ENCODE measurements around the gene TRMT2A. TPM values are rescaled to one million over a fixed set of nuclear protein-coding genes. Genes with fewer than 3 reads are reported as not detected.

TRMT2A gene
- total RNA-seq, 1 experiment from 2014 or later: 68.1 TPM

GRCh38 chr22:20090730-20091240 lies 26.2 kb downstream of the TRMT2A start:
- TF ChIP-seq, protein P1, sequence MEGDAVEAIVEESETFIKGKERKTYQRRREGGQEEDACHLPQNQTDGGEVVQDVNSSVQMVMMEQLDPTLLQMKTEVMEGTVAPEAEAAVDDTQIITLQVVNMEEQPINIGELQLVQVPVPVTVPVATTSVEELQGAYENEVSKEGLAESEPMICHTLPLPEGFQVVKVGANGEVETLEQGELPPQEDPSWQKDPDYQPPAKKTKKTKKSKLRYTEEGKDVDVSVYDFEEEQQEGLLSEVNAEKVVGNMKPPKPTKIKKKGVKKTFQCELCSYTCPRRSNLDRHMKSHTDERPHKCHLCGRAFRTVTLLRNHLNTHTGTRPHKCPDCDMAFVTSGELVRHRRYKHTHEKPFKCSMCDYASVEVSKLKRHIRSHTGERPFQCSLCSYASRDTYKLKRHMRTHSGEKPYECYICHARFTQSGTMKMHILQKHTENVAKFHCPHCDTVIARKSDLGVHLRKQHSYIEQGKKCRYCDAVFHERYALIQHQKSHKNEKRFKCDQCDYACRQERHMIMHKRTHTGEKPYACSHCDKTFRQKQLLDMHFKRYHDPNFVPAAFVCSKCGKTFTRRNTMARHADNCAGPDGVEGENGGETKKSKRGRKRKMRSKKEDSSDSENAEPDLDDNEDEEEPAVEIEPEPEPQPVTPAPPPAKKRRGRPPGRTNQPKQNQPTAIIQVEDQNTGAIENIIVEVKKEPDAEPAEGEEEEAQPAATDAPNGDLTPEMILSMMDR (conservative IDR thresholded peaks at IDR 0.05; ENCODE audit: low read depth, low read length): no peak
- TF ChIP-seq EZH2 (IDR thresholded peaks at IDR 0.05; ENCODE audit: borderline replicate concordance, low read depth, low read length, poor library complexity, severe bottlenecking): no peak
- H3K9me3 ChIP-seq (ENCODE audit: low read depth, low read length, poor library complexity, severe bottlenecking): no peaks in the 10 kb centered on the region
- BruUV-seq (replicated peaks): no TSS peak
- H3K4me1 ChIP-seq (ENCODE audit: insufficient read depth, low read length, poor library complexity, severe bottlenecking): no peaks in the 10 kb centered on the region
- DNase-seq (ENCODE audit: low spot score): no peak
- H3K36me3 ChIP-seq (ENCODE audit: insufficient read depth, low read length, poor library complexity, severe bottlenecking): peaks cover 100% of the 10 kb centered on the region
- no peaks in the 10 kb centered on the region for H3K27me3 ChIP-seq (replicated peaks; ENCODE audit: insufficient read depth, low read depth, low read length, poor library complexity)
- CTCF ChIA-PET: no interaction called here
- H3K27ac ChIP-seq (ENCODE audit: low read depth, low read length, poor library complexity, severe bottlenecking): no peak overlapping the region
- H3K4me3 ChIP-seq (ENCODE audit: low read depth, low read length, poor library complexity, severe bottlenecking): no peak overlapping the region
- POLR2A ChIA-PET (ENCODE audit: low non-redundant PET): no interaction called here
- intact Hi-C loops (cut with micrococcal nuclease; ENCODE audit: unreplicated experiment): no loop called here

GRCh38 chr22:20089977-20090729 lies 26.9 kb downstream of the TRMT2A start:
- Histone ChIP-seq H3K27me3 (replicated peaks; ENCODE audit: insufficient read depth, low read depth, low read length, poor library complexity) (no peaks in the 10 kb centered on the region), H3K27ac (ENCODE audit: low read depth, low read length, poor library complexity, severe bottlenecking) (no peak overlapping the region), H3K4me1 (ENCODE audit: insufficient read depth, low read length, poor library complexity, severe bottlenecking) (no peaks in the 10 kb centered on the region), H3K4me3 (ENCODE audit: low read depth, low read length, poor library complexity, severe bottlenecking) (no peak overlapping the region), H3K36me3 (ENCODE audit: insufficient read depth, low read length, poor library complexity, severe bottlenecking) (peaks cover 100% of the 10 kb centered on the region), H3K9me3 (ENCODE audit: low read depth, low read length, poor library complexity, severe bottlenecking) (no peaks in the 10 kb centered on the region)
- BruUV-seq (replicated peaks): no TSS peak
- ChIA-PET CTCF (no interaction called here), POLR2A (ENCODE audit: low non-redundant PET) (no interaction called here)
- DNase-seq (ENCODE audit: low spot score): no peak
- TF ChIP-seq, protein P1 (conservative IDR thresholded peaks at IDR 0.05; ENCODE audit: low read depth, low read length): no peak
- no peak for TF ChIP-seq EZH2 (IDR thresholded peaks at IDR 0.05; ENCODE audit: borderline replicate concordance, low read depth, low read length, poor library complexity, severe bottlenecking)
- intact Hi-C loops (cut with micrococcal nuclease; ENCODE audit: unreplicated experiment): loop anchor here (10.0 kb wide), 1 partner anchor 115 kb away; no protein-coding TSS in a partner anchor

DNA sequence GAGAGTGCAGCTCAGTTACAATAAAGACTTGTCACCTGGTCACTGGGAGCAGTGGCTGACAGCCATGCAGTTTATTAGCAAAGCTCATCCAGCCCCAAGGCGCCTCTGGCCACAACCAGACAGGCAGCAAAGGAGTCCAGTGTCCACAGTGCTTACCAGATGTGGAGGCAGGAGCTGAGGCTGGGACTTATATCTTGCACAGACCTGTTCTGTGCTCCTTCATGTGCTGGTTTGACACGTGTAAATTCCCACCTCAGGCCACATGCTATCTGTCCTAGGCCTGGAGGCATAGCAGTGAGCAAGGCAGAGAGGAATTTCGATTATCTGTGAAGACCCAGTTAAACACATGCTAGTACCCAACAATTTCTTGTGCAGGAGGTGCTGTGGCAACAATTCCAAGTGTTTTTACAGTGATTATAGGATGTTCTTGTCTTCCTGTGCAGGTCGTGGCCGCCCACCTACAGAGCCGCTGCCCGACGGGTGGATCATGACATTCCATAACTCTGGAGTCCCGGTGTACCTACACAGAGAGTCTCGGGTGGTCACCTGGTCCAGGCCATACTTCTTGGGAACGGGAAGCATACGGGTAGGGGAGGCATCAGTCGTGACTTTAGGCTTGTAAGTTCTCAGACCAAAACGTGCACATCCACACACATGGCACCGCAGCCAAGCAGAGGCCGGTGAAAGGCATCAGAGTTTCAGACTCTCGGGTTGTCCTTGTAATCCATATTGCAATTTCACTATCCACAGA lies 27.6 kb downstream of the TRMT2A start:
- Histone ChIP-seq H3K27ac (ENCODE audit: low read depth, low read length, poor library complexity, severe bottlenecking) (no peak overlapping the region), H3K27me3 (replicated peaks; ENCODE audit: insufficient read depth, low read depth, low read length, poor library complexity) (no peaks in the 10 kb centered on the region), H3K36me3 (ENCODE audit: insufficient read depth, low read length, poor library complexity, severe bottlenecking) (peaks cover 94% of the 10 kb centered on the region), H3K9me3 (ENCODE audit: low read depth, low read length, poor library complexity, severe bottlenecking) (no peaks in the 10 kb centered on the region), H3K4me1 (ENCODE audit: insufficient read depth, low read length, poor library complexity, severe bottlenecking) (no peaks in the 10 kb centered on the region), H3K4me3 (ENCODE audit: low read depth, low read length, poor library complexity, severe bottlenecking) (no peak overlapping the region)
- ChIA-PET CTCF (no interaction called here), POLR2A (ENCODE audit: low non-redundant PET) (no interaction called here)
- no peak for DNase-seq (ENCODE audit: low spot score)
- intact Hi-C loops (cut with micrococcal nuclease; ENCODE audit: unreplicated experiment): loop anchor here (10.0 kb wide), 1 partner anchor 115 kb away; no protein-coding TSS in a partner anchor
- BruUV-seq (replicated peaks): no TSS peak
- no peak for TF ChIP-seq EZH2 (IDR thresholded peaks at IDR 0.05; ENCODE audit: borderline replicate concordance, low read depth, low read length, poor library complexity, severe bottlenecking)
- TF ChIP-seq, protein P1 (conservative IDR thresholded peaks at IDR 0.05; ENCODE audit: low read depth, low read length): no peak
